Measurements from ENCODE around the gene GNG7.
"Not testable (repeated sequence)": the region's sequence is repeated elsewhere in the genome, so short reads cannot be mapped to it uniquely, and the experiment has no call there.

GNG7 gene

DNA sequence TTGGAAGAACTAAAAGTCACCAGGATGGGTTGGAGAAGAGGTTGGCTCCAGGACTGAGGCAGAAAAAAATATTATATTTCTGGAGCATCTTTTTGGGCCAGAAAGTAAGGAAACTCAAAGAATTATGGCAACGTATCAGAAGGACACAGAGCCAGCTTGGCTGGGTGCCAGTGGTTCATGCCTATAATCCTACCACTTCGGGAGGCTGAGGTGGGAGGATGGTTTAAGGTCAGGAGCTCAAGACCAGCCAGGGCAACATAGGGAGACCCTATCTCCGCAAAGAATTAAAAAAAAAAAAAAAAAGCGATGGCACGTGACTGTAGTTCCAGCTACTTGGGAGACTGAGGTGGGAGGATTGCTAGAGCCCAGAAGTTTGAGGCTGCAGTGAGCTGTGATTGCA is 118.5 kb downstream of the GNG7 start:
- H3K4me3 ChIP-seq (ENCODE audit: low read depth, low read length), result no peak overlapping the region
- TF ChIP-seq, protein P1, sequence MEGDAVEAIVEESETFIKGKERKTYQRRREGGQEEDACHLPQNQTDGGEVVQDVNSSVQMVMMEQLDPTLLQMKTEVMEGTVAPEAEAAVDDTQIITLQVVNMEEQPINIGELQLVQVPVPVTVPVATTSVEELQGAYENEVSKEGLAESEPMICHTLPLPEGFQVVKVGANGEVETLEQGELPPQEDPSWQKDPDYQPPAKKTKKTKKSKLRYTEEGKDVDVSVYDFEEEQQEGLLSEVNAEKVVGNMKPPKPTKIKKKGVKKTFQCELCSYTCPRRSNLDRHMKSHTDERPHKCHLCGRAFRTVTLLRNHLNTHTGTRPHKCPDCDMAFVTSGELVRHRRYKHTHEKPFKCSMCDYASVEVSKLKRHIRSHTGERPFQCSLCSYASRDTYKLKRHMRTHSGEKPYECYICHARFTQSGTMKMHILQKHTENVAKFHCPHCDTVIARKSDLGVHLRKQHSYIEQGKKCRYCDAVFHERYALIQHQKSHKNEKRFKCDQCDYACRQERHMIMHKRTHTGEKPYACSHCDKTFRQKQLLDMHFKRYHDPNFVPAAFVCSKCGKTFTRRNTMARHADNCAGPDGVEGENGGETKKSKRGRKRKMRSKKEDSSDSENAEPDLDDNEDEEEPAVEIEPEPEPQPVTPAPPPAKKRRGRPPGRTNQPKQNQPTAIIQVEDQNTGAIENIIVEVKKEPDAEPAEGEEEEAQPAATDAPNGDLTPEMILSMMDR (conservative IDR thresholded peaks at IDR 0.05; ENCODE audit: low read depth, low read length), result no peak
- DNase-seq (ENCODE audit: low read depth), result no peak

- peak; percentile 37 for DNase-seq (ENCODE audit: low read depth)
- TF ChIP-seq, protein P1 (conservative IDR thresholded peaks at IDR 0.05; ENCODE audit: low read depth, low read length), result no peak
Measured at GRCh38 chr19:2582984-2583956, 119.2 kb downstream of the GNG7 start.

GRCh38 chr19:2580396-2580795 is 122.1 kb downstream of the GNG7 start:
- not testable (repeated sequence) for H3K4me3 ChIP-seq (ENCODE audit: low read depth, low read length); DNase-seq (ENCODE audit: low read depth)

More at GRCh38 chr19:2582984-2583956, 119.2 kb downstream of the GNG7 start:
- H3K4me3 ChIP-seq (ENCODE audit: low read depth, low read length), result no peak overlapping the region

GRCh38 chr19:2579678-2580280 is 122.7 kb downstream of the GNG7 start:
- TF ChIP-seq, protein P1 (conservative IDR thresholded peaks at IDR 0.05; ENCODE audit: low read depth, low read length), result no peak
- H3K4me3 ChIP-seq (ENCODE audit: low read depth, low read length), result peak overlapping the region; percentile 52
- no peak for DNase-seq (ENCODE audit: low read depth)

DNA sequence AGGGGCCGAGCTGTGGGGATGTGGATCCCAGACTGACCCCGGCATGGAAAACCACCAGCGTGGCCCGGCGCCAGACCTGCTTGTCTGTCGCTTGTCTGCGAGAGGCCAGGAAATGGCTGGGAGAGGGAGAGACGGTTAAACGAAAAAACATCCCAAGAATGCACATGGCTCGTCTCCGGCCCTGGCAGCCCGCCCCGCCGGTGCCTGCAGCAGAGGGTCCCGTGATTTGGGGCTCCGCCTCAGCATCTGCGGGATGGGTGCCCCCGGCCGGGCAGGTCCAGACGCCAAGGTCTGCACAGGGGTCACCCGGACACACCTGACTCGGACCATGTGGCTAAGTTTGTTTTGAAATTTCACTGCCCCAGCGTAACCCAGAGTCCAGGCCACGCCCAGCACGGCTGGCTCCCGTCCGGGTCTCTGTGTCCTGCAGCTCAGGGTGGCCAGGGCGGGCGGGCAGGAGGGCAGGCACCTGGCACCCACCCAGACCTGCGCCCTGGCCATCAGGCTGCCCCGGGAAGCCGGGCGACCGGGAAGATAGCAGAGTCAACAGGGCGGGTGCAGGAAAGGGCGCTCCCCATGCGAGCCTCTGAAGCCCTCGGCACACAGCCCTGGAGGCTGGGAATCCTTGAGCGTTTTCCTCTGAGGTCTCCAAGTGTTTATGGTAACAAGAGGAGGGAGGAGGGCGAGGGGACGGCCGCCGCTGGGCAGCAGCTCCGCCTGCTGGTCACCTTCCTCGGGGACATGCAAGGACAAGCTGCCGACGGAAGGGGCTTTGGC is 123.4 kb downstream of the GNG7 start:
- DNase-seq (ENCODE audit: low read depth), result peak; percentile 92
- TF ChIP-seq, protein P1 (conservative IDR thresholded peaks at IDR 0.05; ENCODE audit: low read depth, low read length), result peak; percentile 92
- peak overlapping the region; percentile 52 for H3K4me3 ChIP-seq (ENCODE audit: low read depth, low read length)

- peak; percentile 64 for DNase-seq (ENCODE audit: low read depth)
- H3K4me3 ChIP-seq (ENCODE audit: low read depth, low read length), result peak overlapping the region; percentile 52
- TF ChIP-seq, protein P1 (conservative IDR thresholded peaks at IDR 0.05; ENCODE audit: low read depth, low read length), result no peak
Measured at GRCh38 chr19:2578391-2578890, 124.1 kb downstream of the GNG7 start.
